ENCODE measurements around the gene PHF21A.

Gene PHF21A

DNA sequence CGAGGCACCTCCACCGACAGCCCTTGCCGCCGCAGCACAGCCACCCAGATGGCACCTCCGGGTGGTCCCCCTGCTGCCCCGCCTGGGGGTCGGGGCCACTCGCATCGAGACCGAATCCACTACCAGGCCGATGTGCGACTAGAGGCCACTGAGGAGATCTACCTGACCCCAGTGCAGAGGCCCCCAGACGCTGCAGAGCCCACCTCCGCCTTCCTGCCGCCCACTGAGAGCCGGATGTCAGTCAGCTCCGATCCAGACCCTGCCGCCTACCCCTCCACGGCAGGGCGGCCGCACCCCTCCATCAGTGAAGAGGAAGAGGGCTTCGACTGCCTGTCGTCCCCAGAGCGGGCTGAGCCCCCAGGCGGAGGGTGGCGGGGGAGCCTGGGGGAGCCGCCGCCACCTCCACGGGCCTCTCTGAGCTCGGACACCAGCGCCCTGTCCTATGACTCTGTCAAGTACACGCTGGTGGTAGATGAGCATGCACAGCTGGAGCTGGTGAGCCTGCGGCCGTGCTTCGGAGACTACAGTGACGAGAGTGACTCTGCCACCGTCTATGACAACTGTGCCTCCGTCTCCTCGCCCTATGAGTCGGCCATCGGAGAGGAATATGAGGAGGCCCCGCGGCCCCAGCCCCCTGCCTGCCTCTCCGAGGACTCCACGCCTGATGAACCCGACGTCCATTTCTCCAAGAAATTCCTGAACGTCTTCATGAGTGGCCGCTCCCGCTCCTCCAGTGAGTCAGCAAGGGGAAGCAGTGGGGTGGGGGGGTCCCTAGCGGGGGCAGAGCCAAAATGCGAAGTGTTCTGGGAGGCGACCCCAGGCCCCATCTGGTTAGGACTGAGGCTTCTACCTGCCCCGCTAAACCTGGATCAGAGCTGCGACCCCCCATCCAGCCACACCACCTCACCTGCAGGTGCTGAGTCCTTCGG lies 218.5 kb downstream of the PHF21A start:
- TF ChIP-seq BACH2 (CRISPR knock-in tag; IDR thresholded peaks at IDR 0.05; ENCODE audit: borderline replicate concordance) (no peak), PPARA (CRISPR knock-in tag; IDR thresholded peaks at IDR 0.05; ENCODE audit: borderline replicate concordance) (no peak), TCF4 (CRISPR knock-in tag; IDR thresholded peaks at IDR 0.05; ENCODE audit: borderline replicate concordance) (no peak), RARB (CRISPR knock-in tag; IDR thresholded peaks at IDR 0.05) (no peak), ZNF565 (CRISPR knock-in tag; conservative IDR thresholded peaks at IDR 0.05; ENCODE audit: low read depth) (no peak), GLIS3 (CRISPR knock-in tag; IDR thresholded peaks at IDR 0.05) (no peak), ZFP30 (CRISPR knock-in tag; IDR thresholded peaks at IDR 0.05) (no peak), OSR1 (CRISPR knock-in tag; IDR thresholded peaks at IDR 0.05) (no peak), ZNF8 (CRISPR knock-in tag; IDR thresholded peaks at IDR 0.05) (no peak), SNAI2 (CRISPR knock-in tag; IDR thresholded peaks at IDR 0.05) (no peak), ISL1 (CRISPR knock-in tag; IDR thresholded peaks at IDR 0.05) (no peak)
- TF ChIP-seq, protein P1, sequence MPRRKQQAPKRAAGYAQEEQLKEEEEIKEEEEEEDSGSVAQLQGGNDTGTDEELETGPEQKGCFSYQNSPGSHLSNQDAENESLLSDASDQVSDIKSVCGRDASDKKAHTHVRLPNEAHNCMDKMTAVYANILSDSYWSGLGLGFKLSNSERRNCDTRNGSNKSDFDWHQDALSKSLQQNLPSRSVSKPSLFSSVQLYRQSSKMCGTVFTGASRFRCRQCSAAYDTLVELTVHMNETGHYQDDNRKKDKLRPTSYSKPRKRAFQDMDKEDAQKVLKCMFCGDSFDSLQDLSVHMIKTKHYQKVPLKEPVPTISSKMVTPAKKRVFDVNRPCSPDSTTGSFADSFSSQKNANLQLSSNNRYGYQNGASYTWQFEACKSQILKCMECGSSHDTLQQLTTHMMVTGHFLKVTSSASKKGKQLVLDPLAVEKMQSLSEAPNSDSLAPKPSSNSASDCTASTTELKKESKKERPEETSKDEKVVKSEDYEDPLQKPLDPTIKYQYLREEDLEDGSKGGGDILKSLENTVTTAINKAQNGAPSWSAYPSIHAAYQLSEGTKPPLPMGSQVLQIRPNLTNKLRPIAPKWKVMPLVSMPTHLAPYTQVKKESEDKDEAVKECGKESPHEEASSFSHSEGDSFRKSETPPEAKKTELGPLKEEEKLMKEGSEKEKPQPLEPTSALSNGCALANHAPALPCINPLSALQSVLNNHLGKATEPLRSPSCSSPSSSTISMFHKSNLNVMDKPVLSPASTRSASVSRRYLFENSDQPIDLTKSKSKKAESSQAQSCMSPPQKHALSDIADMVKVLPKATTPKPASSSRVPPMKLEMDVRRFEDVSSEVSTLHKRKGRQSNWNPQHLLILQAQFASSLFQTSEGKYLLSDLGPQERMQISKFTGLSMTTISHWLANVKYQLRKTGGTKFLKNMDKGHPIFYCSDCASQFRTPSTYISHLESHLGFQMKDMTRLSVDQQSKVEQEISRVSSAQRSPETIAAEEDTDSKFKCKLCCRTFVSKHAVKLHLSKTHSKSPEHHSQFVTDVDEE (CRISPR knock-in tag; IDR thresholded peaks at IDR 0.05) = no peak
- TF ChIP-seq, protein P2, sequence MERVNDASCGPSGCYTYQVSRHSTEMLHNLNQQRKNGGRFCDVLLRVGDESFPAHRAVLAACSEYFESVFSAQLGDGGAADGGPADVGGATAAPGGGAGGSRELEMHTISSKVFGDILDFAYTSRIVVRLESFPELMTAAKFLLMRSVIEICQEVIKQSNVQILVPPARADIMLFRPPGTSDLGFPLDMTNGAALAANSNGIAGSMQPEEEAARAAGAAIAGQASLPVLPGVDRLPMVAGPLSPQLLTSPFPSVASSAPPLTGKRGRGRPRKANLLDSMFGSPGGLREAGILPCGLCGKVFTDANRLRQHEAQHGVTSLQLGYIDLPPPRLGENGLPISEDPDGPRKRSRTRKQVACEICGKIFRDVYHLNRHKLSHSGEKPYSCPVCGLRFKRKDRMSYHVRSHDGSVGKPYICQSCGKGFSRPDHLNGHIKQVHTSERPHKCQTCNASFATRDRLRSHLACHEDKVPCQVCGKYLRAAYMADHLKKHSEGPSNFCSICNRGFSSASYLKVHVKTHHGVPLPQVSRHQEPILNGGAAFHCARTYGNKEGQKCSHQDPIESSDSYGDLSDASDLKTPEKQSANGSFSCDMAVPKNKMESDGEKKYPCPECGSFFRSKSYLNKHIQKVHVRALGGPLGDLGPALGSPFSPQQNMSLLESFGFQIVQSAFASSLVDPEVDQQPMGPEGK (CRISPR knock-in tag; IDR thresholded peaks at IDR 0.05; ENCODE audit: borderline replicate concordance) = no peak
- ATAC-seq = no peak

DNA sequence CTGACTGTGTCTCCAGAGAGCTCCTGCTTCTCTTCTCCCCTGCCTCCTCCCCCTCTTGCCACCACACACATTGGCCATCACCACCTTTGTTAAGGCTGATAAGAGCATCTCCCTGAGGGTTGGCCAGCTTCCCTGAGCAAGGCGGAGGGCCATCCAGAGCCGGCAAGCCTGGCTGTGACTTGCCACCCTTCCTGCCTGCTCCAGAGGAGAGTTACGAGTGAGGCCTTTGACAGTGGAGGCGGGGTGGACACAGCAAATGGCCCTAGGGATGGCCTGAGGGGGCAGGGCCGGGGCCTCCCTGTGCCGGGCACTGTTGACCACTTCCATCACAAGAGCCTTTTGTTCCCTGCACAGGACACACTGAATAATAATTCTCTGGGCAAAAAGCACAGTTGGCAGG lies 219.6 kb downstream of the PHF21A start:
- no peak for ATAC-seq
- no peak for TF ChIP-seq GLIS3 (CRISPR knock-in tag; IDR thresholded peaks at IDR 0.05)
- TF ChIP-seq ZNF70 (CRISPR knock-in tag; IDR thresholded peaks at IDR 0.05) = no peak
- TF ChIP-seq TCF4 (CRISPR knock-in tag; IDR thresholded peaks at IDR 0.05; ENCODE audit: borderline replicate concordance) = no peak
- no peak for TF ChIP-seq BACH2 (CRISPR knock-in tag; IDR thresholded peaks at IDR 0.05; ENCODE audit: borderline replicate concordance)
- TF ChIP-seq, protein P1 (CRISPR knock-in tag; IDR thresholded peaks at IDR 0.05) = no peak
- TF ChIP-seq ZNF565 (CRISPR knock-in tag; conservative IDR thresholded peaks at IDR 0.05; ENCODE audit: low read depth) = no peak
- no peak for TF ChIP-seq PPARA (CRISPR knock-in tag; IDR thresholded peaks at IDR 0.05; ENCODE audit: borderline replicate concordance)
- TF ChIP-seq, protein P3, sequence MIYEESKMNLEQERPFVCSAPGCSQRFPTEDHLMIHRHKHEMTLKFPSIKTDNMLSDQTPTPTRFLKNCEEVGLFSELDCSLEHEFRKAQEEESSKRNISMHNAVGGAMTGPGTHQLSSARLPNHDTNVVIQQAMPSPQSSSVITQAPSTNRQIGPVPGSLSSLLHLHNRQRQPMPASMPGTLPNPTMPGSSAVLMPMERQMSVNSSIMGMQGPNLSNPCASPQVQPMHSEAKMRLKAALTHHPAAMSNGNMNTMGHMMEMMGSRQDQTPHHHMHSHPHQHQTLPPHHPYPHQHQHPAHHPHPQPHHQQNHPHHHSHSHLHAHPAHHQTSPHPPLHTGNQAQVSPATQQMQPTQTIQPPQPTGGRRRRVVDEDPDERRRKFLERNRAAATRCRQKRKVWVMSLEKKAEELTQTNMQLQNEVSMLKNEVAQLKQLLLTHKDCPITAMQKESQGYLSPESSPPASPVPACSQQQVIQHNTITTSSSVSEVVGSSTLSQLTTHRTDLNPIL (CRISPR knock-in tag; IDR thresholded peaks at IDR 0.05; ENCODE audit: low read depth) = no peak
- TF ChIP-seq ZFP30 (CRISPR knock-in tag; IDR thresholded peaks at IDR 0.05) = no peak
- TF ChIP-seq, protein P2 (CRISPR knock-in tag; IDR thresholded peaks at IDR 0.05; ENCODE audit: borderline replicate concordance) = no peak
- TF ChIP-seq ESRRG (CRISPR knock-in tag; IDR thresholded peaks at IDR 0.05) = no peak
- TF ChIP-seq SNAI2 (CRISPR knock-in tag; IDR thresholded peaks at IDR 0.05) = no peak

All from SK-N-SH treated with all-trans-retinoic acid at 6 μM for 48 hours (cell line).